Gastroesophageal sphincter (tissue), 3 donors: ENCODE results near the gene SLC19A2.

Experiments used
- EP300 ChIP-seq: sonication (generic); formaldehyde crosslinking; IDR thresholded peaks from one replicate; pipeline ENCODE4 v1.6.1; 2017; ENCODE audit warnings: antibody characterized with exemption, mild to moderate bottlenecking
- POLR2A ChIP-seq, 2 donors: fragments of 450-650 bp; IDR thresholded peaks; one replicate each; pipeline ENCODE4 v1.6.1; 2017; ENCODE audit warnings: antibody characterized with exemption in 2 of 2, mild to moderate bottlenecking in 2 of 2, moderate library complexity in 1 of 2
- POLR2AphosphoS5 ChIP-seq: sonication (generic); formaldehyde crosslinking; IDR thresholded peaks from one replicate; pipeline ENCODE4 v1.6.1; 2017; ENCODE audit warnings: antibody characterized with exemption
- TF ChIP-seq, protein P1 (sequence below), 4 experiments: fragments of 200-600 bp in 2 of 4; fragments of 450-650 bp in 2 of 4; sonication (generic) in 1 of 4; IDR thresholded peaks; one replicate each; pipeline ENCODE4 v1.5.1; 2017 to 2019; ENCODE audit warnings: antibody characterized with exemption in 4 of 4, mild to moderate bottlenecking in 2 of 4, moderate library complexity in 2 of 4

GRCh38 chr1:169421309-169421708, 64.4 kb downstream of the SLC19A2 start:
- TF ChIP-seq, protein P1, sequence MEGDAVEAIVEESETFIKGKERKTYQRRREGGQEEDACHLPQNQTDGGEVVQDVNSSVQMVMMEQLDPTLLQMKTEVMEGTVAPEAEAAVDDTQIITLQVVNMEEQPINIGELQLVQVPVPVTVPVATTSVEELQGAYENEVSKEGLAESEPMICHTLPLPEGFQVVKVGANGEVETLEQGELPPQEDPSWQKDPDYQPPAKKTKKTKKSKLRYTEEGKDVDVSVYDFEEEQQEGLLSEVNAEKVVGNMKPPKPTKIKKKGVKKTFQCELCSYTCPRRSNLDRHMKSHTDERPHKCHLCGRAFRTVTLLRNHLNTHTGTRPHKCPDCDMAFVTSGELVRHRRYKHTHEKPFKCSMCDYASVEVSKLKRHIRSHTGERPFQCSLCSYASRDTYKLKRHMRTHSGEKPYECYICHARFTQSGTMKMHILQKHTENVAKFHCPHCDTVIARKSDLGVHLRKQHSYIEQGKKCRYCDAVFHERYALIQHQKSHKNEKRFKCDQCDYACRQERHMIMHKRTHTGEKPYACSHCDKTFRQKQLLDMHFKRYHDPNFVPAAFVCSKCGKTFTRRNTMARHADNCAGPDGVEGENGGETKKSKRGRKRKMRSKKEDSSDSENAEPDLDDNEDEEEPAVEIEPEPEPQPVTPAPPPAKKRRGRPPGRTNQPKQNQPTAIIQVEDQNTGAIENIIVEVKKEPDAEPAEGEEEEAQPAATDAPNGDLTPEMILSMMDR (IDR thresholded peaks at IDR 0.05) = no peak
- TF ChIP-seq POLR2A (IDR thresholded peaks at IDR 0.05) (no peak), POLR2AphosphoS5 (no peak), EP300 (no peak)
